Measurements from ENCODE around the gene ITSN1.

ITSN1 gene

GRCh38 chr21:33732038-33732437 lies 89.7 kb downstream of the ITSN1 start:
- no peak for DNase-seq (ENCODE audit: low read depth)

GRCh38 chr21:33733601-33734000 lies 91.3 kb downstream of the ITSN1 start:
- no peak for DNase-seq (ENCODE audit: low read depth)

GRCh38 chr21:33734291-33734690 lies 92.0 kb downstream of the ITSN1 start:
- no peak for DNase-seq (ENCODE audit: low read depth)

- DNase-seq (ENCODE audit: low read depth) = no peak
Observed at GRCh38 chr21:33734818-33735217, 92.5 kb downstream of the ITSN1 start.

DNA sequence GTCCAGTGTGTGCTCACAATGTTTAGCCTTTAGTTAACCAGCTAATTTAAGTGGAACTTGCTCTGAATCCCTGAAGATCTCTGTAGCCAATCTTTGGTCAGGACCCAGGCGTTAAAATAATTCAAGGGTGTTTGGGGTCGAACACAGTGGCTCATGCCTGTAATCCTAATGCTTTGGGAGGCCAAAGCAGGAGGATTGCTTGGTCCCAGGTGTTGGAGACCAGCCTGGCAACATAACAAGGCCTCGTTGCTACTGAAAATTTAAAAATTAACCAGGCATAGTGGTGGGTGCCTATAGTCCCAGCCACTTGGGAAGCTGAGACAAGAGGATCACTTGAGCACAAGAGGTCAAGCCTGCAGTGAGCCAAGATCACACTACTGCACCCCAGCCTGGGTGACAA lies 94.3 kb downstream of the ITSN1 start:
- no peak for DNase-seq (ENCODE audit: low read depth)

DNA sequence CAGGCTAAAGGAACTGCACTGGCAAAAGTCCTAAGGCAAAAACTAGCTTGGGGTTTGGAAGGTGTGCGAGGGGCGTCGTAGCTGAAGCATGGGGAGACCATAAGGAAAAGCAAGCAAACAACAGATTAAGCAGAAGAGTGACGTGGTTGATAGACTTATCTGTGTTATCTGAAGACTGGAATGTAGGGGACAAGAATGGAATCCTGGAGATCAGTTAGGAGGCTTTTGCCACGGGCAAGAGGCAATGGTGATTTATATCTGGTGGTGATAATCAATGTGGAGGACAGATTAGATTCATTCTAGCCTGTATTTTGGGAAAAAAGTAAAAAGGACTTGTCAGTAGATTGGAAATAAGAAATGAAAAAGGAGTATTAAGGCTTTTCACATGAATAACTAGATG lies 97.4 kb downstream of the ITSN1 start:
- no peak for DNase-seq (ENCODE audit: low read depth)

GRCh38 chr21:33747420-33747819 lies 105.1 kb downstream of the ITSN1 start:
- DNase-seq (ENCODE audit: low read depth) = no peak

DNA sequence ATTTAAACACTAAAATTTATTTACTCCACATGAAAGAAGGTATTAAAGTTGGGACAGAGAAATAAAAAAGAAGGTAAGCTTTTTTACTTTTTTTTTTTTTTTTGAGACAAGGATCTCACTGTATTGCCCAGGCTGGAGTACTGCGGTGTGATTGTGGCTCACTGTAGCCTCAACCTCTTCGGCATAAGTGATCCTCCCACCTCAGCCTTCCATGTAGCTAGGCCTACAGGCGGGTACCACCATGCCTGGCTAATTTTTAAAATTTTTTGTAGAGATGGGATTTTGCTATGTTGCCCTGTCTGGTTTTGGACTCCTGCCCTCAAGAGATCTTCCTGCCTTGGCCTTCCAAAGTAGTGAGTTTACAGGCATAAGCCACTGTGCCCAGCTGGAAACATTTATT lies 106.6 kb downstream of the ITSN1 start:
- no peak for DNase-seq (ENCODE audit: low read depth)

GRCh38 chr21:33750017-33750416 lies 107.7 kb downstream of the ITSN1 start:
- no peak for DNase-seq (ENCODE audit: low read depth)

- no peak for DNase-seq (ENCODE audit: low read depth)
Observed at GRCh38 chr21:33751120-33751519, 108.8 kb downstream of the ITSN1 start.

GRCh38 chr21:33751533-33751932 lies 109.2 kb downstream of the ITSN1 start:
- no peak for DNase-seq (ENCODE audit: low read depth)

DNA sequence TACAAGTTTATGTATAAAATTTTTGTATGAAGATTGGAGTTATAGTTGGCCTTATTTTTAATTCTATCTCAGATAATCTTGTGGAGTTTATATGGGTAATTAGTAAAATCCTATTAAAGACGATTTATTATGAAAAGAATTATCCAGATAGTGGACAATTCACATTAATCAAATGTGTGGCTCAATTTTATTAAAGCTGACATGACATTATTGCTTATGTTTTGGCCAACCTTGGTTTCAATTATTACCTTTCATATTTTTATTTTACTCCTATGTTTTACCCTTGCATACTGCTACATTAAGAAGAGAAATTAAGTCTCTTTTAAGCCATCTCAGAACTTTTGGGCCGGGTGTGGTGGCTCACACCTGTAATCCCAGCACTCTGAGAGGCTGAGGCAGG lies 110.0 kb downstream of the ITSN1 start:
- DNase-seq (ENCODE audit: low read depth) = no peak

- DNase-seq (ENCODE audit: low read depth) = no peak
Observed at GRCh38 chr21:33753886-33754285, 111.6 kb downstream of the ITSN1 start.

GRCh38 chr21:33754481-33754880 lies 112.2 kb downstream of the ITSN1 start:
- DNase-seq (ENCODE audit: low read depth) = no peak

DNA sequence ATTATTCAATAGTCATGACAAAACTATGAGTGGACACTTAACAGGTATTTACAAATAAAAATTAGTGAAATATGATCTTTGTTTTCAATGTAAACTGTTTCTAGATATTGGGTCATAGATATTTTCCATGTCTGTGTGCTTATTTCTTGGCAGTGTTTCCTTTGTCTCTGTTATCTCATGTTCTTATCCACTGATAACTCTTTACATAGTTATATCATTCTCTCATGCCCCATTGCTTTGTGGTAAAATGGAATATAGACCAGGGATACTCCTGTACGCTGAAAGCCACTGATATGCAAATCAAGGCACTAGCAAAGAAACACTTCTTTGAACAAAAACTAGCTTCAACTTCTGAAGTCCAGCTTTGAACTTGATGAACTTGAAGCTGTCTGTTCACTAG lies 113.1 kb downstream of the ITSN1 start:
- no peak for DNase-seq (ENCODE audit: low read depth)

DNA sequence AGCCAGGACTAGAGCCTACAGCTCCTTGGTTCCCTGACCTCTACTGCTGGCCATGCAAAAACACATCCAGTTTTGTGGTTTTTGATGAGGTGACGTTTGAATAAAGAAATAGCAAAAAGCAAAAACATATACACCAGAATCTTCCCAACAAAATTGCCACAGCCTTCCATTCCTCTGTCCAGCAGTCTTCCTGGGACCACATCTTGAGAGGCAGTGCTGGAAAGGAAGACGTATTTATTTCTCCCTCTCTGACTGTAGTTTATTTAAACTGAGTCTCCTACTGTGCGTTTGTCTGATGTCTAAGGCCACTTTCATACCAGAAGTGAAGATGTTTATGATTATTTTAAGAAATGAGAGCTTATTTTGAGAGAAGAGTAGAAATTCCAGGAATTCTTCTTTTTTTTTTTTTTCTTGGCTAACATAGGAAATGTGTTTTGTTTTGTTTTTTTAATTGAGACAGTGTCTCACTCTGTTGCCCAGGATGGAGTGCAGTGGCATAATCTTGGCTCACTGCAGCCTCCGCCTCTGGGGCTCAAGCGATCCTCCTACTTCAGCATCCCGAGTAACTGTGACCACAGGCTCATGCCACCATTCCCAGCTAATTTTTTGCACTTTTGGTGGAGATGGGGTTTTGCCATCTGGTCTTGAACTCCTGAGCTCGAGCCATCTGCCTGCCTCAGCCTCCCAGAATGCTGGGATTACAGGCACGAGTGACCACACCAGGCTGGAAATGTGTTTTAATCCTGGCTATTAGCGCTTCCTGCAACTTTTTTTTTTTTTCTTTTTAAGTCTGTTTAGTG lies 118.5 kb downstream of the ITSN1 start:
- DNase-seq (ENCODE audit: low read depth) = no peak

DNA sequence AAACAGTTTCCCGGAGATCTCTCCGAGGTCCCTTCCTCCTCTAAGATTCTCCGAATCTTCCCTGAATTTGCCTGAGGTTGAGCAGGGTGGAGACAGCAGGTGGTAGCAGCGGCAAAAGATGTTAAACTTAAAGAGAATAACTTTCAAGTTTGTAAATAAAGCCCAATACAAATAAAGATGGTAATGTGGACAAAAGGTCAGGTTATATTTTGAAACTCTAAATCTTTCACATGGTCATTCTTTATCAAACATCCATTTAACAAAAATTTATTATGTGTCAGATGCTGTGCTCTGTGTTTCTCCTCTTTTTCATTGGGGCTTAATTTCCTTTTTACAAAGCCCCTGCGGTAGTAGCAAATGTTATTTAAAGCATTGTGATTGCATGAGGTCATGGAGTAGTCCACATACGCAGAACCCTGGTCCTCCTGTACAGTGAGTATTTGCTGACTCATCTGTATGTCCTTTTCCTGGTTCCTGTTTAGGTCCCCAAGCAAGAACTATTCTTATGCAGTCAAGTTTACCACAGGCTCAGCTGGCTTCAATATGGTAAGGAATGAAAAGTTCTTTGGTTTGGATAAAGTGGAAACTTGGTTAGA lies 119.2 kb downstream of the ITSN1 start:
- DNase-seq (ENCODE audit: low read depth) = no peak

GRCh38 chr21:33762803-33763581 lies 120.7 kb downstream of the ITSN1 start:
- DNase-seq (ENCODE audit: low read depth) = no peak

DNA sequence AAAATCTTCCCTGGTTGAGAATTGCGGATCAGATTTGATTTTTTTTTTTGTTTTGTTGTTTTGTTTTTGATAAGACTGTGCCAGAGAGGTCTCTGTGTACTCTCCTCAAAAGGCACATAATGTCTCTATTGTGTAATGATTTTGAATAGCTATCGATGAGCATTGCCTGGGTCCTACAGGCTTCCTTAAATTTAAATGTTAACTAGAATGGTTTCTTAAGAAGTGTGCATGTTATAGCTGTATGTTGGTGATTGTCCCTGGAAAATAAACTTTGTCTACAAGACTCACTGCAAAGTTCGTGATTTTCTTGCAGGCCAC lies 121.2 kb downstream of the ITSN1 start:
- DNase-seq (ENCODE audit: low read depth) = no peak

DNA sequence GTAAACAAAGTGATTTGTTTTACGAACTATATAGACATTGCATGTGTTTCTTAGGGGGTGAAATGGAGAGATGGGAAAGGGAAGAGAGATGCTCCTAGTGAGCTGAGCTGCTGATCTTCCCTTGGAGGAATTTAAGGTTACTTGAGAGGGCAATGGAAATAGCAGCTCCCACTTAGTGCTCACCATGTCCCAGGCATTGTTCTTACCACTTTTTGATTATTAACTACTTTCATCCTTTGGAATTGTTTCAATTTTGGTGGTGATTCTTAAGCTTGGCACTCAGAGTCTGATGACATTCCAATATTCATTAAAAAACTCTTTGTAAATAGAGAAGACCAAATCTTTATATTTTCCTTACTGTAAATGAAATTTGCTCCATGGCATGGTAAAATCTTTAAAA lies 124.9 kb downstream of the ITSN1 start:
- no peak for DNase-seq (ENCODE audit: low read depth)

DNA sequence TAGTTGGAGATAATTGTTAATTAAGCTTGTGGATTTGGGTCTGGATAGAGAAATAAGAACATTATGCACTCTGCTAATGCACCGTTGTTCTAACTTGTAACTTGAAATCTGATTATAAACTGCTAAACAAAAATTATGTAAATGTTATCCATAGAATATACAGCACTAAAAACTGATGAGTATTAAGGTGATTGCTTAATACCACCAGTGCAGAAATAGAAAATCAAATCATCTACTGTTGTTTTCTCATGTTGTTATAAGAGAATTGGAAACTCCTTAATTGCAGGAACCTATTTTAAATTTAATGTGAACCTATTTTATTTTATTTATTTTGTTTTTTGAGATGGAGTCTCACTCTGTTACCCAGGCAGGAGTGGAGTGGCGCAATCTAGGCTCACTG lies 125.7 kb downstream of the ITSN1 start:
- no peak for DNase-seq (ENCODE audit: low read depth)

- DNase-seq (ENCODE audit: low read depth) = no peak
Observed at GRCh38 chr21:33769057-33769456, 126.8 kb downstream of the ITSN1 start.

- DNase-seq (ENCODE audit: low read depth) = no peak
Observed at GRCh38 chr21:33770542-33770941, 128.2 kb downstream of the ITSN1 start.
